Right forelimb (tissue), 1 donor: ENCODE results near the gene TBC1D2B.

ENCODE experiments used
- DNase-seq: peaks from one replicate; pipeline ENCODE4 v3.0.0-alpha.2; 2018

TBC1D2B gene

GRCh38 chr15:78093242-78094020 lies 15.9 kb upstream of the TBC1D2B start:
- no peak for DNase-seq

- DNase-seq = no peak
These were observed 14.9 kb upstream of the TBC1D2B start, which contains the start of gene SH2D7 for GRCh38 chr15:78092261-78093041. TSS of gene SH2D7 (plus strand) at chr15:78092561. CDS start at chr15:78092585, 24 bp downstream.

GRCh38 chr15:78090422-78091063 lies 13.0 kb upstream of the TBC1D2B start:
- DNase-seq = no peak

GRCh38 chr15:78088773-78089080 lies 11.2 kb upstream of the TBC1D2B start:
- DNase-seq = no peak

GRCh38 chr15:78087951-78088772 lies 10.7 kb upstream of the TBC1D2B start:
- DNase-seq = no peak

GRCh38 chr15:78085928-78086327 lies 8.4 kb upstream of the TBC1D2B start:
- DNase-seq = no peak

GRCh38 chr15:78084449-78084750 lies 6.9 kb upstream of the TBC1D2B start:
- DNase-seq = no peak

GRCh38 chr15:78083687-78084448 lies 6.4 kb upstream of the TBC1D2B start:
- no peak for DNase-seq

- no peak for DNase-seq
These were observed 5.7 kb upstream of the TBC1D2B start for GRCh38 chr15:78083186-78083585.

GRCh38 chr15:78082743-78083110 lies 5.2 kb upstream of the TBC1D2B start:
- no peak for DNase-seq

GRCh38 chr15:78082106-78082742 lies 4.7 kb upstream of the TBC1D2B start:
- no peak for DNase-seq

GRCh38 chr15:78080088-78080460 lies 2.6 kb upstream of the TBC1D2B start:
- no peak for DNase-seq

- DNase-seq = no peak
These were observed 2.0 kb upstream of the TBC1D2B start for GRCh38 chr15:78079298-78080087.

GRCh38 chr15:78077871-78078210 lies 330 bp upstream of the TBC1D2B start:
- DNase-seq = no peak

- no peak for DNase-seq
These were observed 1.1 kb downstream of the TBC1D2B start for GRCh38 chr15:78076231-78077052.

GRCh38 chr15:78075490-78076230 lies 1.9 kb downstream of the TBC1D2B start:
- DNase-seq = peak; percentile 73

GRCh38 chr15:78073046-78073787 lies 4.3 kb downstream of the TBC1D2B start:
- no peak for DNase-seq

- DNase-seq = no peak
These were observed 5.2 kb downstream of the TBC1D2B start for GRCh38 chr15:78072080-78072892.
